Breast epithelium (tissue), 4 donors: ENCODE results near the gene AGO3. TPM values are rescaled to one million over a fixed set of nuclear protein-coding genes. Genes with fewer than 3 reads are reported as not detected.

Source experiments
- DNase-seq, 2 donors: peaks; one replicate each; pipeline ENCODE4 v3.0.0-alpha.2; 2019; ENCODE audit warnings: low spot score in 2 of 2
- H3K27ac ChIP-seq, 2 donors: fragments of 200-600 bp; sonication (generic) in 1 of 2; one replicate each; pipeline ENCODE4 v1.5.1; 2016 to 2019; ENCODE audit warnings: mild to moderate bottlenecking in 1 of 2
- H3K27me3 ChIP-seq, 2 donors: fragments of 200-600 bp; sonication (generic) in 1 of 2; one replicate each; pipeline versions ENCODE4 v1.5.1 to v1.6.0; 2017 to 2019; ENCODE audit warnings: control low read depth in 1 of 2, mild to moderate bottlenecking in 1 of 2
- H3K36me3 ChIP-seq: fragments of 200-600 bp; one replicate; pipeline ENCODE4 v1.5.1; 2019
- H3K4me1 ChIP-seq, 2 donors: fragments of 200-600 bp; sonication (generic); one replicate each; pipeline ENCODE4 v1.5.1; 2016 to 2019; ENCODE audit warnings: control low read depth in 1 of 2
- H3K4me3 ChIP-seq, 3 donors: fragments of 200-600 bp; sonication (generic); 1 replicate in 2 of 3; 2 replicates in 1 of 3; pipeline ENCODE4 v1.5.1; 2016 to 2019; ENCODE audit warnings: mild to moderate bottlenecking in 3 of 3, moderate library complexity in 2 of 3
- H3K9me3 ChIP-seq, 2 donors: fragments of 200-600 bp; sonication (generic) in 1 of 2; one replicate each; pipeline ENCODE4 v1.5.1; 2016 to 2019; ENCODE audit warnings: control low read depth in 1 of 2
- POLR2A ChIP-seq: fragments of 450-650 bp; IDR thresholded peaks from one replicate; pipeline ENCODE4 v1.6.1; 2016; ENCODE audit warnings: antibody characterized with exemption, mild to moderate bottlenecking, moderate library complexity
- POLR2AphosphoS5 ChIP-seq, 3 donors: sonication (generic); formaldehyde crosslinking; IDR thresholded peaks; one replicate each; pipeline ENCODE4 v1.6.1; 2017; ENCODE audit warnings: antibody characterized with exemption in 3 of 3
- intact Hi-C: fragments of 100-400 bp; cut with DNase I; formaldehyde crosslinking; loops from one replicate; pipeline ENCODE4 v1.15.1; 2023; ENCODE audit warnings: low total_unique reads
- total RNA-seq, 3 donors: library from RNA; depleted of rRNA; stranded (reverse); fragments of >200 nt; gene quantifications; one replicate each; pipeline ENCODE4 v1.1.0, GENCODE V29; 2016
- TF ChIP-seq, protein P1 (sequence below), 3 donors: fragments of 450-650 bp; IDR thresholded peaks; one replicate each; pipeline ENCODE4 v1.5.1; 2016 to 2017; ENCODE audit warnings: antibody characterized with exemption in 3 of 3, mild to moderate bottlenecking in 3 of 3, moderate library complexity in 3 of 3

AGO3 gene
- total RNA-seq, 3 donors from 2014 or later, result 28.2 TPM

DNA sequence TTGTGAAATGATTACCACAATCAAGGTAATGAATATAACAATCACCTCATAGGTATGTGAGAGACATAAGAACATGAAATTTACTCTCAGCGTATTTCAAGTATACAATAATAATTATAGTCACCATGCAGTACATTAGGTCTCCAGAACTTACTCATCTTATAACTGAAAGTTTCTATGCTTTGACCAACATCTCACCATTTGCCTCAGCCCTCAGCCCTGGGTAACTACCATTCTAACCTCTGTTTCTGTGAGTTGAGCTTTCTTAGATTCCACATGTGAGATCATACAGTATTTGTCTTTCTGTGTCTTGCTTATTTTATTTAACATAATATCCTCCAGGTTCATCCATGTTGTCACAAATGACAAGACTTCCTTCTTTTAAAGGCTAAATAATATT, 57.3 kb downstream of the AGO3 start:
- Histone ChIP-seq H3K27ac (no peak overlapping the region), H3K4me3 (no peak overlapping the region), H3K36me3 (no peaks in the 10 kb centered on the region), H3K4me1 (no peaks in the 10 kb centered on the region), H3K9me3 (no peaks in the 10 kb centered on the region), H3K27me3 (no peaks in the 10 kb centered on the region)
- intact Hi-C loops, result loop anchor here (5.0 kb wide), 1 partner anchor 51 kb away; no protein-coding TSS in a partner anchor
- no peak for DNase-seq
- TF ChIP-seq, protein P1, sequence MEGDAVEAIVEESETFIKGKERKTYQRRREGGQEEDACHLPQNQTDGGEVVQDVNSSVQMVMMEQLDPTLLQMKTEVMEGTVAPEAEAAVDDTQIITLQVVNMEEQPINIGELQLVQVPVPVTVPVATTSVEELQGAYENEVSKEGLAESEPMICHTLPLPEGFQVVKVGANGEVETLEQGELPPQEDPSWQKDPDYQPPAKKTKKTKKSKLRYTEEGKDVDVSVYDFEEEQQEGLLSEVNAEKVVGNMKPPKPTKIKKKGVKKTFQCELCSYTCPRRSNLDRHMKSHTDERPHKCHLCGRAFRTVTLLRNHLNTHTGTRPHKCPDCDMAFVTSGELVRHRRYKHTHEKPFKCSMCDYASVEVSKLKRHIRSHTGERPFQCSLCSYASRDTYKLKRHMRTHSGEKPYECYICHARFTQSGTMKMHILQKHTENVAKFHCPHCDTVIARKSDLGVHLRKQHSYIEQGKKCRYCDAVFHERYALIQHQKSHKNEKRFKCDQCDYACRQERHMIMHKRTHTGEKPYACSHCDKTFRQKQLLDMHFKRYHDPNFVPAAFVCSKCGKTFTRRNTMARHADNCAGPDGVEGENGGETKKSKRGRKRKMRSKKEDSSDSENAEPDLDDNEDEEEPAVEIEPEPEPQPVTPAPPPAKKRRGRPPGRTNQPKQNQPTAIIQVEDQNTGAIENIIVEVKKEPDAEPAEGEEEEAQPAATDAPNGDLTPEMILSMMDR (IDR thresholded peaks at IDR 0.05), result no peak
- TF ChIP-seq POLR2A (no peak), POLR2AphosphoS5 (IDR thresholded peaks at IDR 0.05) (no peak)

DNA sequence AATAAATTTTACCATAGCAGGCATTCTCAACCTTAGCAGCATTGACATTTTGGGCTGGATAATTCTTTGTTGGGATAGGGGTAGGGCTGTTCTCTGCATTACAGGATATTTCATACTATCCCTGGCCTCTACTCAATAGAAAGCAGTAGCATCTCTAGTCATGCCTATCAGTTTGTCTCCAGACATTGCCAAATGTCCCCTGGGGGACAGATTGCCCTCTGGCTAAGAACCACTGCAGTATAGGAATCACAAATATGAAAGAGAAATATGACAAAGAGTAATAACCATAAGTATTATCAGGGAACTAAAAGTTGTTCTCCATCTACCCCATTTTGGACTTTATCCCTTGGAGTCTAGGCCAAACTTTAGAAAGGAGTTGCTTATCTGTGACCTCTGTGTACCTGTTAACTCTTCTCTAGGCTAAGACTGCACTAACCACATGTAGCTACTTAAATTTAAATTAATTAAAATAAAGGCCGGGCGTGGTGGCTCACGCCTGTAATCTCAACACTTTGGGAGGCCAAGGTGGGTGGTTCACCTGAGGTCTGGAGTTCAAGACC, 76.1 kb downstream of the AGO3 start:
- TF ChIP-seq POLR2AphosphoS5 (IDR thresholded peaks at IDR 0.05) (no peak), POLR2A (no peak)
- TF ChIP-seq, protein P1 (IDR thresholded peaks at IDR 0.05), result no peak
- H3K4me1 ChIP-seq, result no peaks in the 10 kb centered on the region
- intact Hi-C loops, result no loop called here
- no peak overlapping the region for H3K4me3 ChIP-seq
- H3K27ac ChIP-seq, result no peak overlapping the region
- H3K27me3 ChIP-seq, result no peaks in the 10 kb centered on the region
- H3K9me3 ChIP-seq, result no peaks in the 10 kb centered on the region
- no peaks in the 10 kb centered on the region for H3K36me3 ChIP-seq
- no peak for DNase-seq

DNA sequence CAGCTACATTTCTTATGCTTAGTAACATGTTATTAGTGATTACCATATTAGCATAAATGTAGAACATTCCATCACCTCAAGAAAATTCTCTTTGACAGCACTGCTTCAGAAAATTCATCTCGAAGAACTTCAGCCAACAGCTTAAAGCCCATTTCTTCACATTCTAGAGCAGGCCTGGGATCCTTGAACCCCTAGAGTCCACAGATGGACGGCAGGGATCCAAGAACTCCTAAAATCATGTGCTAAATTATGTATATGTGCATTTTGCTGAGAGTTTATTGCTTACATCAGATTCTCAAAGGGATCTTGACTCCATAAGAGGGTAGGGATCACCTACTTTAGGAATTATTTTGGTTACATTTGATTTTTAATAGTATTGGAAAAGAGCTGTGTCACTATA, 76.8 kb downstream of the AGO3 start:
- no peaks in the 10 kb centered on the region for H3K9me3 ChIP-seq
- H3K27ac ChIP-seq, result no peak overlapping the region
- DNase-seq, result no peak
- TF ChIP-seq POLR2AphosphoS5 (IDR thresholded peaks at IDR 0.05) (no peak), POLR2A (no peak)
- TF ChIP-seq, protein P1 (IDR thresholded peaks at IDR 0.05), result no peak
- H3K4me1 ChIP-seq, result no peaks in the 10 kb centered on the region
- H3K4me3 ChIP-seq, result no peak overlapping the region
- H3K36me3 ChIP-seq, result no peaks in the 10 kb centered on the region
- no peaks in the 10 kb centered on the region for H3K27me3 ChIP-seq
- intact Hi-C loops, result no loop called here

DNA sequence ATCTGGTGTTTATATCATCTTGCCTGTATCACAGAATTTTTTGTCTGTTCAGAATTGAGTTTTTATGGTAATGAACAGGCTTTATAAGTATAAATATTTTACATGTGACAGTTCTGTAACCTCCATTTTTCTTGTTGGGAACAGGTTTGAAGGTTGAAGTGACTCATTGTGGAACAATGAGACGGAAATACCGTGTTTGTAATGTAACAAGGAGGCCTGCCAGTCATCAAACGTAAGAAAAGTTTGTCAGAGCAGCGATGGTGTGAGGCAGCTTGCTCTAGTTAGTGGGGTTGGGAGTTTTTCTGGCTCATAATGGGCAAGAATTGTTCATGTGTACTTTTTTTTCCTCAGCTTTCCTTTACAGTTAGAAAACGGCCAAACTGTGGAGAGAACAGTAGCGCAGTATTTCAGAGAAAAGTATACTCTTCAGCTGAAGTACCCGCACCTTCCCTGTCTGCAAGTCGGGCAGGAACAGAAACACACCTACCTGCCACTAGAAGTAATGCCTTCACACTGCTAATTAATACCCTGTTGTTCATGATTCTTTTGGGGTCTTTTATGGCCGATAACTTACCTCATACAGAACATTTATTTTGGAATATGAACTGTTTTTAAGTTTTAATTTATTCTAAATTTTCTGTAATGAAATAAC, 77.8 kb downstream of the AGO3 start:
- no peaks in the 10 kb centered on the region for H3K36me3 ChIP-seq
- H3K27ac ChIP-seq, result no peak overlapping the region
- no peaks in the 10 kb centered on the region for H3K4me1 ChIP-seq
- H3K27me3 ChIP-seq, result no peaks in the 10 kb centered on the region
- no peaks in the 10 kb centered on the region for H3K9me3 ChIP-seq
- DNase-seq, result no peak
- TF ChIP-seq POLR2AphosphoS5 (IDR thresholded peaks at IDR 0.05) (no peak), POLR2A (no peak)
- TF ChIP-seq, protein P1 (IDR thresholded peaks at IDR 0.05), result no peak
- intact Hi-C loops, result no loop called here
- H3K4me3 ChIP-seq, result no peak overlapping the region

DNA sequence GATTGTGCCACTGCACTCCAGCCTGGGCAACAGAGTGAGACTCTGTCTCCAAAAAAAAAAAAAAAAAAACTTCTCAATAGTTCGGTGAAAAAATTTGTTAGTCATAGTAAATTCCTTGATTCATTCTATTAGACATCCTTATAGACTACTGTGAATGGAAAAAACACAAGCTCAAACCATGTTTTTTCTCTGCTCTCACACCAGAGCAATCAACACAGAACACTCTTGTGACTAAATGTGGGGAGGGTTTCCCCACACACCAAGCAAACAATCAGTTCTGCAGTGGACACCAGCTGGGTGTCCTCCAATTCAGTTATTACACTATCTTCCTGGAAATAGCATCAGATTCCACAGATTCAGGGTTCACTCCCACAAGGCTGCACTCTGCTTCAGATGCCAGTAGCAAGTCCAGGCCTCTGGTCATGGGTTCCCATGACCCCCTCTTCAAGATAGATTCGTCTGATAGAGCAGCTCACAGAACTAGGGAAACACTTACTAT, 83.9 kb downstream of the AGO3 start:
- intact Hi-C loops, result no loop called here
- Histone ChIP-seq H3K9me3 (no peaks in the 10 kb centered on the region), H3K4me3 (no peak overlapping the region), H3K27me3 (no peaks in the 10 kb centered on the region), H3K36me3 (peaks cover 4% of the 10 kb centered on the region), H3K27ac (no peak overlapping the region), H3K4me1 (no peaks in the 10 kb centered on the region)
- no peak for TF ChIP-seq POLR2AphosphoS5 (IDR thresholded peaks at IDR 0.05)
- no peak for TF ChIP-seq POLR2A
- TF ChIP-seq, protein P1 (IDR thresholded peaks at IDR 0.05), result no peak
- DNase-seq, result no peak
